PFSK-1 (cell line): Measurements from ENCODE around the gene ACVR1.

Experiments
- POLR2AphosphoS5 ChIP-seq: IDR thresholded peaks from 2 replicates; pipeline ENCODE4 v1.6.1; 2012; ENCODE audit warnings: low read depth, mild to moderate bottlenecking, control low read depth, low read length, moderate library complexity
- TAF1 ChIP-seq: IDR thresholded peaks from 2 replicates; pipeline ENCODE4 v1.6.1; 2012; ENCODE audit warnings: low read length, control low read depth, borderline replicate concordance; ENCODE audit not compliant: insufficient read depth

- no peak for TF ChIP-seq POLR2AphosphoS5
- no peak for TF ChIP-seq TAF1
Observed at GRCh38 chr2:157747280-157747679, 128.8 kb downstream of the ACVR1 start.
